H1 (cell line): ENCODE measurements around the gene TNP2. TPM values are rescaled to one million over a fixed set of nuclear protein-coding genes. Genes with fewer than 3 reads are reported as not detected.
A peak's percentile ranks its signal among the peaks of the same experiment; 100 is the strongest.

Source experiments
- E2F6 ChIP-seq: IDR thresholded peaks from 2 replicates; pipeline ENCODE4 v1.6.1; 2012; ENCODE audit warnings: inconsistent platforms
- SP1 ChIP-seq: IDR thresholded peaks from 2 replicates; pipeline ENCODE4 v1.6.1; 2011; ENCODE audit warnings: low read depth, low read length
- SRF ChIP-seq: IDR thresholded peaks from 2 replicates; pipeline ENCODE4 v1.6.1; 2011; ENCODE audit warnings: mild to moderate bottlenecking, low read depth, low read length, moderate library complexity
- polyA plus RNA-seq, 7 experiments: library from polyadenylated mRNA; depleted of rRNA in 3 of 7; stranded (reverse) in 5 of 7; unstranded in 2 of 7; fragments of >200 nt in 5 of 7; fragments of 200-250 nt in 2 of 7; gene quantifications; 1 replicate in 5 of 7; 2 replicates in 1 of 7; 4 replicates in 1 of 7; pipeline versions ENCODE4 v1.2.1 to v1.2.3, GENCODE V29; 2011 to 2013; ENCODE audit warnings: missing spikeins in 2 of 7, mixed read lengths in 2 of 7
- total RNA-seq: library from RNA; stranded (reverse); fragmentation: NEBNext Ultra II Directional; extraction: Animal tissue kit (Norgen Biotek cat#: 25700); gene quantifications from 2 replicates; pipeline ENCODE4 v1.2.1, GENCODE V29; 2021
- TF ChIP-seq, protein P1 (sequence below): fragments of 300-600 bp; sonication (generic); IDR thresholded peaks from 2 replicates; pipeline ENCODE4 v1.7.1; 2012; ENCODE audit warnings: low read length, moderate library complexity, mild to moderate bottlenecking, inconsistent platforms; ENCODE audit not compliant: insufficient replicate concordance

The TNP2 gene
- total and polyA plus RNA-seq, 2 of the 8 experiments (the other 6 are each of a cell fraction or from before 2014, with no cell fraction given) = not detected

DNA sequence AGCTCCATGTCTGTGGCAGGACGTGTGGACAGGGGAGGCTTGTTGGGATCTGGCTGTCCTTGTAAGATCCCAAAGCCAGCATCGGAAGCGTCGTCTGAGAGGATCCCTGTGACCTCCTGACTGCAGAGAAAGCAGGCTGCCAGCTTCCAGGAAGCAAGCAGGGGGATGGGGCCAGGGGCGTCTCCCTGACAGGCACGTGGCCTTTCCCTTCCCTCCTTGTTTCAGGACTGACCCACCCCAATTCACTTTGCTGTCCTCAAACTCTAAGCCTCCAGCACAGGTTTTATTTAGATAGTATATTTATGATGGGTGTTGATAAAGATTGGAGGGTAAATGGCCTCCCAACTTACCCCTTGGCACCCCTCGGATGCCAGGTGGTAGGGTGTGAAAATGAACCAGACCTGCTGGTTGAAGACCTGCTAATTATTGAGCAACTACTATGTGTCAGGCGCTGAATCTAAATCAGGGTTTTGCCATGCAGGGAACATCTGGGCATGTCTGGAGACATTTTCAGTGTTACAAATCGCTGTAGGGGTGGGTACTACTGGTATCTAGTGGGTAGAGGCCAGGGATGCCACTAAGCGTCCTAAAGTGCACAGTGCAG is 37.7 kb downstream of the TNP2 start (continued):
- TF ChIP-seq, protein P1, sequence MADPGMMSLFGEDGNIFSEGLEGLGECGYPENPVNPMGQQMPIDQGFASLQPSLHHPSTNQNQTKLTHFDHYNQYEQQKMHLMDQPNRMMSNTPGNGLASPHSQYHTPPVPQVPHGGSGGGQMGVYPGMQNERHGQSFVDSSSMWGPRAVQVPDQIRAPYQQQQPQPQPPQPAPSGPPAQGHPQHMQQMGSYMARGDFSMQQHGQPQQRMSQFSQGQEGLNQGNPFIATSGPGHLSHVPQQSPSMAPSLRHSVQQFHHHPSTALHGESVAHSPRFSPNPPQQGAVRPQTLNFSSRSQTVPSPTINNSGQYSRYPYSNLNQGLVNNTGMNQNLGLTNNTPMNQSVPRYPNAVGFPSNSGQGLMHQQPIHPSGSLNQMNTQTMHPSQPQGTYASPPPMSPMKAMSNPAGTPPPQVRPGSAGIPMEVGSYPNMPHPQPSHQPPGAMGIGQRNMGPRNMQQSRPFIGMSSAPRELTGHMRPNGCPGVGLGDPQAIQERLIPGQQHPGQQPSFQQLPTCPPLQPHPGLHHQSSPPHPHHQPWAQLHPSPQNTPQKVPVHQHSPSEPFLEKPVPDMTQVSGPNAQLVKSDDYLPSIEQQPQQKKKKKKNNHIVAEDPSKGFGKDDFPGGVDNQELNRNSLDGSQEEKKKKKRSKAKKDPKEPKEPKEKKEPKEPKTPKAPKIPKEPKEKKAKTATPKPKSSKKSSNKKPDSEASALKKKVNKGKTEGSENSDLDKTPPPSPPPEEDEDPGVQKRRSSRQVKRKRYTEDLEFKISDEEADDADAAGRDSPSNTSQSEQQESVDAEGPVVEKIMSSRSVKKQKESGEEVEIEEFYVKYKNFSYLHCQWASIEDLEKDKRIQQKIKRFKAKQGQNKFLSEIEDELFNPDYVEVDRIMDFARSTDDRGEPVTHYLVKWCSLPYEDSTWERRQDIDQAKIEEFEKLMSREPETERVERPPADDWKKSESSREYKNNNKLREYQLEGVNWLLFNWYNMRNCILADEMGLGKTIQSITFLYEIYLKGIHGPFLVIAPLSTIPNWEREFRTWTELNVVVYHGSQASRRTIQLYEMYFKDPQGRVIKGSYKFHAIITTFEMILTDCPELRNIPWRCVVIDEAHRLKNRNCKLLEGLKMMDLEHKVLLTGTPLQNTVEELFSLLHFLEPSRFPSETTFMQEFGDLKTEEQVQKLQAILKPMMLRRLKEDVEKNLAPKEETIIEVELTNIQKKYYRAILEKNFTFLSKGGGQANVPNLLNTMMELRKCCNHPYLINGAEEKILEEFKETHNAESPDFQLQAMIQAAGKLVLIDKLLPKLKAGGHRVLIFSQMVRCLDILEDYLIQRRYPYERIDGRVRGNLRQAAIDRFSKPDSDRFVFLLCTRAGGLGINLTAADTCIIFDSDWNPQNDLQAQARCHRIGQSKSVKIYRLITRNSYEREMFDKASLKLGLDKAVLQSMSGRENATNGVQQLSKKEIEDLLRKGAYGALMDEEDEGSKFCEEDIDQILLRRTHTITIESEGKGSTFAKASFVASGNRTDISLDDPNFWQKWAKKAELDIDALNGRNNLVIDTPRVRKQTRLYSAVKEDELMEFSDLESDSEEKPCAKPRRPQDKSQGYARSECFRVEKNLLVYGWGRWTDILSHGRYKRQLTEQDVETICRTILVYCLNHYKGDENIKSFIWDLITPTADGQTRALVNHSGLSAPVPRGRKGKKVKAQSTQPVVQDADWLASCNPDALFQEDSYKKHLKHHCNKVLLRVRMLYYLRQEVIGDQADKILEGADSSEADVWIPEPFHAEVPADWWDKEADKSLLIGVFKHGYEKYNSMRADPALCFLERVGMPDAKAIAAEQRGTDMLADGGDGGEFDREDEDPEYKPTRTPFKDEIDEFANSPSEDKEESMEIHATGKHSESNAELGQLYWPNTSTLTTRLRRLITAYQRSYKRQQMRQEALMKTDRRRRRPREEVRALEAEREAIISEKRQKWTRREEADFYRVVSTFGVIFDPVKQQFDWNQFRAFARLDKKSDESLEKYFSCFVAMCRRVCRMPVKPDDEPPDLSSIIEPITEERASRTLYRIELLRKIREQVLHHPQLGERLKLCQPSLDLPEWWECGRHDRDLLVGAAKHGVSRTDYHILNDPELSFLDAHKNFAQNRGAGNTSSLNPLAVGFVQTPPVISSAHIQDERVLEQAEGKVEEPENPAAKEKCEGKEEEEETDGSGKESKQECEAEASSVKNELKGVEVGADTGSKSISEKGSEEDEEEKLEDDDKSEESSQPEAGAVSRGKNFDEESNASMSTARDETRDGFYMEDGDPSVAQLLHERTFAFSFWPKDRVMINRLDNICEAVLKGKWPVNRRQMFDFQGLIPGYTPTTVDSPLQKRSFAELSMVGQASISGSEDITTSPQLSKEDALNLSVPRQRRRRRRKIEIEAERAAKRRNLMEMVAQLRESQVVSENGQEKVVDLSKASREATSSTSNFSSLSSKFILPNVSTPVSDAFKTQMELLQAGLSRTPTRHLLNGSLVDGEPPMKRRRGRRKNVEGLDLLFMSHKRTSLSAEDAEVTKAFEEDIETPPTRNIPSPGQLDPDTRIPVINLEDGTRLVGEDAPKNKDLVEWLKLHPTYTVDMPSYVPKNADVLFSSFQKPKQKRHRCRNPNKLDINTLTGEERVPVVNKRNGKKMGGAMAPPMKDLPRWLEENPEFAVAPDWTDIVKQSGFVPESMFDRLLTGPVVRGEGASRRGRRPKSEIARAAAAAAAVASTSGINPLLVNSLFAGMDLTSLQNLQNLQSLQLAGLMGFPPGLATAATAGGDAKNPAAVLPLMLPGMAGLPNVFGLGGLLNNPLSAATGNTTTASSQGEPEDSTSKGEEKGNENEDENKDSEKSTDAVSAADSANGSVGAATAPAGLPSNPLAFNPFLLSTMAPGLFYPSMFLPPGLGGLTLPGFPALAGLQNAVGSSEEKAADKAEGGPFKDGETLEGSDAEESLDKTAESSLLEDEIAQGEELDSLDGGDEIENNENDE = no peak
- TF ChIP-seq SRF = no peak
- peak; percentile 71; the same call in 1 of the 2 replicates for TF ChIP-seq E2F6
- no peak for TF ChIP-seq SP1
